OCI-LY7 (cell line): ENCODE data around the gene SLC26A8. TPM values are rescaled to one million over a fixed set of nuclear protein-coding genes. Genes with fewer than 3 reads are reported as not detected.

Source experiments
- BruUV-seq: library from RNA; stranded (reverse); fragments of 400-500 nt; replicated peaks from 2 replicates; lab custom pipeline; 2021; lab: Mats Ljungman, UMichigan
- CTCF ChIA-PET: fragments of 300-600 bp; sonication (Branson Sonifier 250); formaldehyde crosslinking; loops from one replicate; lab custom pipeline; 2022; ENCODE audit warnings: antibody characterized with exemption; ENCODE audit not compliant: unreplicated experiment; lab: Charles Lee
- POLR2A ChIA-PET: fragments of 300-600 bp; sonication (Branson Sonifier 250); formaldehyde crosslinking; loops from one replicate; lab custom pipeline; 2022; ENCODE audit warnings: antibody characterized with exemption; lab: Charles Lee
- DNase-seq: peaks from one replicate; pipeline ENCODE4 v3.0.0-alpha.2; 2015; ENCODE audit warnings: low spot score
- H2AFZ ChIP-seq: fragments of 200-600 bp; sonication (generic), shearing (Covaris generic); 2 replicates; pipeline ENCODE4 v1.6.1; 2014; ENCODE audit warnings: mild to moderate bottlenecking, antibody characterized with exemption, low read length, moderate library complexity
- H3K27ac ChIP-seq: fragments of 200-600 bp; sonication (generic); 2 replicates; pipeline ENCODE4 v1.5.1; 2014; ENCODE audit warnings: mixed run types, low read depth, mild to moderate bottlenecking, moderate library complexity, low read length, inconsistent platforms; ENCODE audit not compliant: poor library complexity, severe bottlenecking
- H3K36me3 ChIP-seq: fragments of 200-600 bp; sonication (generic); 2 replicates; pipeline ENCODE4 v1.6.1; 2014; ENCODE audit warnings: mild to moderate bottlenecking, antibody characterized with exemption, low read length, moderate library complexity, mixed read lengths; ENCODE audit not compliant: insufficient read depth
- H3K4me1 ChIP-seq: fragments of 200-600 bp; sonication (generic); 2 replicates; pipeline ENCODE4 v1.5.1; 2014; ENCODE audit warnings: mild to moderate bottlenecking, low read length; ENCODE audit not compliant: insufficient read depth, poor library complexity, severe bottlenecking
- H3K4me2 ChIP-seq: fragments of 200-600 bp; sonication (generic); 2 replicates; pipeline ENCODE4 v1.6.1; 2014; ENCODE audit warnings: mild to moderate bottlenecking, low read length
- H3K4me3 ChIP-seq: fragments of 200-600 bp; sonication (generic); 2 replicates; pipeline ENCODE4 v1.5.1; 2014; ENCODE audit warnings: mild to moderate bottlenecking, low read depth, low read length; ENCODE audit not compliant: poor library complexity, severe bottlenecking
- H3K79me2 ChIP-seq: fragments of 200-600 bp; sonication (generic); 2 replicates; pipeline ENCODE4 v1.6.1; 2016; ENCODE audit warnings: low read depth, mild to moderate bottlenecking, low read length, moderate library complexity, mixed read lengths; ENCODE audit not compliant: insufficient read depth
- H3K9me2 ChIP-seq: fragments of 200-600 bp; sonication (generic); 2 replicates; pipeline ENCODE4 v1.6.1; 2016; ENCODE audit warnings: mild to moderate bottlenecking, low read length, mixed read lengths; ENCODE audit not compliant: insufficient read depth
- H3K9me3 ChIP-seq: fragments of 200-600 bp; sonication (generic); 2 replicates; pipeline ENCODE4 v1.6.1; 2014; ENCODE audit warnings: mild to moderate bottlenecking, mixed run types, low read length, mixed read lengths
- H4K20me1 ChIP-seq: fragments of 200-600 bp; sonication (generic); 2 replicates; pipeline ENCODE4 v1.6.1; 2014; ENCODE audit warnings: mild to moderate bottlenecking, antibody characterized with exemption, low read length, moderate library complexity, mixed read lengths; ENCODE audit not compliant: insufficient read depth
- EZH2phosphoT487 ChIP-seq: fragments of 200-600 bp; sonication (generic); IDR thresholded peaks from 2 replicates; pipeline ENCODE4 v1.6.1; 2018; ENCODE audit warnings: low read depth, borderline replicate concordance, mild to moderate bottlenecking, mixed run types, antibody characterized with exemption, low read length, moderate library complexity, mixed read lengths
- intact Hi-C: fragments of 100-400 bp; cut with micrococcal nuclease; formaldehyde crosslinking; loops from one replicate; pipeline ENCODE4 v1.10.0; 2022; ENCODE audit not compliant: unreplicated experiment
- total RNA-seq, 2 experiments: library from RNA; depleted of rRNA in 1 of 2; stranded (reverse); fragments of >200 nt in 1 of 2; shearing (Covaris generic) in 1 of 2; gene quantifications; 2 replicates each; pipeline ENCODE4 v1.2.3, GENCODE V29; 2014 to 2022
- TF ChIP-seq, protein P1 (sequence below): fragments of 200-600 bp; sonication (generic); conservative IDR thresholded peaks from 2 replicates; pipeline ENCODE4 v1.5.1; 2014; ENCODE audit warnings: mild to moderate bottlenecking, antibody characterized with exemption, low read length, moderate library complexity, mixed read lengths

SLC26A8 gene
- total RNA-seq, 2 experiments from 2014 or later, result not detected

- ChIA-PET CTCF (no interaction called here), POLR2A (interaction anchor here (0.9 kb wide), 1 partner anchor 9 kb away, joined by 3 read pairs; no protein-coding TSS in a partner anchor)
- Histone ChIP-seq H3K9me2 (no peaks in the 10 kb centered on the region), H2AFZ (no peak overlapping the region), H3K4me1 (no peaks in the 10 kb centered on the region), H3K36me3 (peaks cover 80% of the 10 kb centered on the region), H3K27ac (no peak overlapping the region), H4K20me1 (0 out of 2 replicates have a peak, but pooled peaks cover 7% of the 10 kb centered on the region), H3K4me2 (no peak overlapping the region), H3K9me3 (no peaks in the 10 kb centered on the region), H3K79me2 (peaks cover 89% of the 10 kb centered on the region), H3K4me3 (no peak overlapping the region)
- intact Hi-C loops, result no loop called here
- TF ChIP-seq, protein P1, sequence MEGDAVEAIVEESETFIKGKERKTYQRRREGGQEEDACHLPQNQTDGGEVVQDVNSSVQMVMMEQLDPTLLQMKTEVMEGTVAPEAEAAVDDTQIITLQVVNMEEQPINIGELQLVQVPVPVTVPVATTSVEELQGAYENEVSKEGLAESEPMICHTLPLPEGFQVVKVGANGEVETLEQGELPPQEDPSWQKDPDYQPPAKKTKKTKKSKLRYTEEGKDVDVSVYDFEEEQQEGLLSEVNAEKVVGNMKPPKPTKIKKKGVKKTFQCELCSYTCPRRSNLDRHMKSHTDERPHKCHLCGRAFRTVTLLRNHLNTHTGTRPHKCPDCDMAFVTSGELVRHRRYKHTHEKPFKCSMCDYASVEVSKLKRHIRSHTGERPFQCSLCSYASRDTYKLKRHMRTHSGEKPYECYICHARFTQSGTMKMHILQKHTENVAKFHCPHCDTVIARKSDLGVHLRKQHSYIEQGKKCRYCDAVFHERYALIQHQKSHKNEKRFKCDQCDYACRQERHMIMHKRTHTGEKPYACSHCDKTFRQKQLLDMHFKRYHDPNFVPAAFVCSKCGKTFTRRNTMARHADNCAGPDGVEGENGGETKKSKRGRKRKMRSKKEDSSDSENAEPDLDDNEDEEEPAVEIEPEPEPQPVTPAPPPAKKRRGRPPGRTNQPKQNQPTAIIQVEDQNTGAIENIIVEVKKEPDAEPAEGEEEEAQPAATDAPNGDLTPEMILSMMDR, result no peak
- no peak for TF ChIP-seq EZH2phosphoT487
- no peak for DNase-seq
- no TSS peak for BruUV-seq
Measured at GRCh38 chr6:35896228-35896627, 128.2 kb downstream of the SLC26A8 start.

GRCh38 chr6:35895560-35895959 is 128.9 kb downstream of the SLC26A8 start:
- H3K79me2 ChIP-seq, result peaks cover 88% of the 10 kb centered on the region
- peaks cover 78% of the 10 kb centered on the region for H3K36me3 ChIP-seq
- H3K4me2 ChIP-seq, result no peak overlapping the region
- 0 out of 2 replicates have a peak, but pooled peaks cover 7% of the 10 kb centered on the region for H4K20me1 ChIP-seq
- POLR2A ChIA-PET, result interaction anchor here (0.9 kb wide), 1 partner anchor 10 kb away, joined by 3 read pairs; no protein-coding TSS in a partner anchor
- H3K4me1 ChIP-seq, result no peaks in the 10 kb centered on the region
- no peaks in the 10 kb centered on the region for H3K9me3 ChIP-seq
- no peaks in the 10 kb centered on the region for H3K9me2 ChIP-seq
- H3K4me3 ChIP-seq, result no peak overlapping the region
- BruUV-seq, result no TSS peak
- H3K27ac ChIP-seq, result no peak overlapping the region
- no peak overlapping the region for H2AFZ ChIP-seq
- DNase-seq, result no peak
- TF ChIP-seq, protein P1, result no peak
- no peak for TF ChIP-seq EZH2phosphoT487
- CTCF ChIA-PET, result no interaction called here
- intact Hi-C loops, result no loop called here

DNA sequence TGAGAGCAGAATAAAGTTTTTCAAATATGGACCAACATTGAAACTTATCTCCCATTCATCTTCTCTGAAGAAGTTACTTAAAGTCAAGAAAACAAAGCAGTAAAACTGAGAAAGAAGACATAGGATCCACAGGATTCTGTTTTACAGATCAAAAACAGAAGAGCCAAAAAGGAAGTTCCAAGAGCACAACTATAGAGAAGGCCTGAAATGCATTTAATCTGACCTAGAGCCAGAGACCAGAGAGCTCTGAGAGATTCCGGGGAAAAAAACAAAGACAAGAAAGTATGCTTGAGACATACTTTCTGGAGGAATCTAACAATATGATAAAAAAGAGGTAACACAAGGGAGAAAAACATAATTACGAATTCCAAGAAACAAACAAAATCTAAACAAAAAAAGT is 129.7 kb downstream of the SLC26A8 start:
- intact Hi-C loops, result no loop called here
- CTCF ChIA-PET, result no interaction called here
- POLR2A ChIA-PET, result no interaction called here
- peaks cover 77% of the 10 kb centered on the region for H3K36me3 ChIP-seq
- TF ChIP-seq, protein P1, result no peak
- TF ChIP-seq EZH2phosphoT487, result no peak
- H3K79me2 ChIP-seq, result peaks cover 91% of the 10 kb centered on the region
- H4K20me1 ChIP-seq, result 0 out of 2 replicates have a peak, but pooled peaks cover 7% of the 10 kb centered on the region
- no peak overlapping the region for H2AFZ ChIP-seq
- H3K9me2 ChIP-seq, result no peaks in the 10 kb centered on the region
- no TSS peak for BruUV-seq
- H3K4me2 ChIP-seq, result no peak overlapping the region
- no peaks in the 10 kb centered on the region for H3K9me3 ChIP-seq
- no peak overlapping the region for H3K27ac ChIP-seq
- DNase-seq, result no peak
- H3K4me1 ChIP-seq, result no peaks in the 10 kb centered on the region
- no peak overlapping the region for H3K4me3 ChIP-seq

Other genes with a start within 250 kb of the SLC26A8 start
- not detected in 2 replicates for gene CLPSL2, start 248.0 kb downstream of the SLC26A8 start, total RNA-seq (2014; rRNA removed; shearing (Covaris generic))
- not detected in 2 replicates for gene CLPSL2, start 248.0 kb downstream of the SLC26A8 start, total RNA-seq (2022)
- gene CLPSL1, start 243.6 kb downstream of the SLC26A8 start, total RNA-seq (2014; rRNA removed; shearing (Covaris generic)), result not detected in 2 replicates
- not detected in 2 replicates for gene CLPSL1, start 243.6 kb downstream of the SLC26A8 start, total RNA-seq (2022)
- gene CLPS, start 227.3 kb downstream of the SLC26A8 start, total RNA-seq (2014; rRNA removed; shearing (Covaris generic)), result not detected in 2 replicates
- not detected in 2 replicates for gene CLPS, start 227.3 kb downstream of the SLC26A8 start, total RNA-seq (2022)
- gene LHFPL5, start 219.3 kb downstream of the SLC26A8 start, total RNA-seq (2014; rRNA removed; shearing (Covaris generic)), result not detected in 2 replicates
- not detected in 2 replicates for gene LHFPL5, start 219.3 kb downstream of the SLC26A8 start, total RNA-seq (2022)
- 75.6 and 86.0 TPM in 2 replicates for gene SRPK1, start 103.5 kb downstream of the SLC26A8 start, total RNA-seq (2014; rRNA removed; shearing (Covaris generic))
- 109 and 126 TPM in 2 replicates for gene SRPK1, start 103.5 kb downstream of the SLC26A8 start, total RNA-seq (2022)
- gene MAPK14, start 3.2 kb upstream of the SLC26A8 start, total RNA-seq (2014; rRNA removed; shearing (Covaris generic)), result 30.2 and 38.7 TPM in 2 replicates
- 43.1 and 45.3 TPM in 2 replicates for gene MAPK14, start 3.2 kb upstream of the SLC26A8 start, total RNA-seq (2022)
- 0.88 TPM in 2 replicates for gene MAPK13, start 105.9 kb upstream of the SLC26A8 start, total RNA-seq (2014; rRNA removed; shearing (Covaris generic))
- gene MAPK13, start 105.9 kb upstream of the SLC26A8 start, total RNA-seq (2022), result 1.2 and 1.8 TPM in 2 replicates
- 3.9 and 10.4 TPM in 2 replicates for gene BRPF3, start 172.1 kb upstream of the SLC26A8 start, total RNA-seq (2014; rRNA removed; shearing (Covaris generic))
- 11.0 and 12.0 TPM in 2 replicates for gene BRPF3, start 172.1 kb upstream of the SLC26A8 start, total RNA-seq (2022)
- not detected in 2 replicates for gene PNPLA1, start 245.4 kb upstream of the SLC26A8 start, total RNA-seq (2014; rRNA removed; shearing (Covaris generic))
- not detected in 2 replicates for gene PNPLA1, start 245.4 kb upstream of the SLC26A8 start, total RNA-seq (2022)